Upper lobe of left lung (tissue), 6 donors: ENCODE measurements around the gene PIGO. TPM values are rescaled to one million over a fixed set of nuclear protein-coding genes. Genes with fewer than 3 reads are reported as not detected.

Experiments used
- ATAC-seq, 2 donors: fragments of 200-7000 bp; cut with Tn5 transposase; one replicate each; pipeline ENCODE4 v1.9.1; 2022; ENCODE audit warnings: mild to moderate bottlenecking in 2 of 2, moderate library complexity in 2 of 2; ENCODE audit not compliant: low FRiP score in 2 of 2
- DNase-seq, 2 donors: peaks; one replicate each; pipeline ENCODE4 v3.0.0-alpha.2; 2019 to 2020
- H3K27ac ChIP-seq, 4 donors: fragments of 200-600 bp; sonication (generic); one replicate each; pipeline ENCODE4 v1.5.1; 2016 to 2019
- H3K27me3 ChIP-seq, 4 donors: fragments of 200-600 bp; sonication (generic); one replicate each; pipeline ENCODE4 v1.5.1; 2017 to 2019
- H3K36me3 ChIP-seq, 4 donors: fragments of 200-600 bp; sonication (generic); one replicate each; pipeline ENCODE4 v1.5.1; 2016 to 2019
- H3K4me1 ChIP-seq, 4 donors: fragments of 200-600 bp; sonication (generic); one replicate each; pipeline ENCODE4 v1.5.1; 2018 to 2019
- H3K4me3 ChIP-seq, 4 donors: fragments of 200-600 bp; sonication (generic); one replicate each; pipeline ENCODE4 v1.5.1; 2017 to 2019; ENCODE audit warnings: mild to moderate bottlenecking in 2 of 4, moderate library complexity in 1 of 4
- H3K9me3 ChIP-seq, 4 donors: fragments of 200-600 bp; sonication (generic); one replicate each; pipeline ENCODE4 v1.5.1; 2018 to 2019
- CTCF ChIP-seq, 6 experiments: fragments of 450-650 bp in 4 of 6; fragments of 200-600 bp in 2 of 6; sonication (generic) in 2 of 6; IDR thresholded peaks; one replicate each; pipeline ENCODE4 v1.5.1; 2016 to 2019; ENCODE audit warnings: antibody characterized with exemption in 6 of 6
- EP300 ChIP-seq, 4 donors: sonication (generic); formaldehyde crosslinking; IDR thresholded peaks; one replicate each; pipeline ENCODE4 v1.5.1; 2017; ENCODE audit warnings: antibody characterized with exemption in 4 of 4, control low read depth in 2 of 4
- POLR2A ChIP-seq, 4 donors: fragments of 450-650 bp; IDR thresholded peaks; one replicate each; pipeline ENCODE4 v1.5.1; 2016 to 2017; ENCODE audit warnings: antibody characterized with exemption in 4 of 4, mild to moderate bottlenecking in 2 of 4
- POLR2AphosphoS5 ChIP-seq, 2 donors: sonication (generic); formaldehyde crosslinking; IDR thresholded peaks; one replicate each; pipeline ENCODE4 v1.5.1; 2017; ENCODE audit warnings: antibody characterized with exemption in 2 of 2
- WGBS, 2 donors: methylation state at CpG; one replicate each; pipeline ENCODE4 v1.1.5; 2017 to 2018; 5-methylcytosine and 5-hydroxymethylcytosine counted together
- total RNA-seq, 6 donors: library from RNA; depleted of rRNA in 4 of 6; stranded (reverse); fragments of >200 nt in 4 of 6; gene quantifications; one replicate each; pipeline versions ENCODE4 v1.1.0 to v1.2.1, GENCODE V29; 2016 to 2021
- donor health status: DM: no; HTN: no; CAD: no; lungs with moderate emphysema.
- donor health status: DM: no; HTN: yes; CAD: no; lungs with severe emphysema.

Gene PIGO
- total RNA-seq, 6 donors from 2014 or later, result 11.5 to 29.0 (median 19.1) TPM

- H3K4me1 ChIP-seq, result peaks cover 8 to 10% (median 9%) of the 10 kb centered on the region in 4 donors
- peaks cover 12 to 70% (median 50%) of the 10 kb centered on the region in 4 donors for H3K36me3 ChIP-seq
- ATAC-seq (no peak), DNase-seq (peak in 1 of 2 donors; percentile 52)
- H3K27ac ChIP-seq, result no peak overlapping the region
- no peak overlapping the region for H3K4me3 ChIP-seq
- 80 to 96% methylated on average over 1 to 17 of the region's 17 CpGs for WGBS, 2 donors
- no peak for TF ChIP-seq POLR2AphosphoS5 (IDR thresholded peaks at IDR 0.05)
- no peak for TF ChIP-seq EP300 (IDR thresholded peaks at IDR 0.05)
- no peak for TF ChIP-seq POLR2A (IDR thresholded peaks at IDR 0.05)
- TF ChIP-seq CTCF (IDR thresholded peaks at IDR 0.05), result no peak
- H3K27me3 ChIP-seq, result no peaks in the 10 kb centered on the region
- no peaks in the 10 kb centered on the region for H3K9me3 ChIP-seq
Observed at GRCh38 chr9:35091536-35091935, 4.9 kb downstream of the PIGO start.

- Histone ChIP-seq H3K4me1 (no peaks in the 10 kb centered on the region), H3K27me3 (no peaks in the 10 kb centered on the region), H3K9me3 (no peaks in the 10 kb centered on the region), H3K27ac (no peak overlapping the region), H3K36me3 (peaks cover 12 to 74% (median 50%) of the 10 kb centered on the region in 4 donors), H3K4me3 (no peak overlapping the region)
- DNase-seq, result no peak
- ATAC-seq, result no peak
- no peak for TF ChIP-seq POLR2AphosphoS5 (IDR thresholded peaks at IDR 0.05)
- TF ChIP-seq CTCF (IDR thresholded peaks at IDR 0.05), result no peak
- TF ChIP-seq EP300 (IDR thresholded peaks at IDR 0.05), result no peak
- TF ChIP-seq POLR2A (IDR thresholded peaks at IDR 0.05), result no peak
- WGBS, 2 donors, result 78 to 95% methylated on average over 2 of the region's 2 CpGs
Observed at GRCh38 chr9:35089434-35089833, 7.0 kb downstream of the PIGO start.

DNA sequence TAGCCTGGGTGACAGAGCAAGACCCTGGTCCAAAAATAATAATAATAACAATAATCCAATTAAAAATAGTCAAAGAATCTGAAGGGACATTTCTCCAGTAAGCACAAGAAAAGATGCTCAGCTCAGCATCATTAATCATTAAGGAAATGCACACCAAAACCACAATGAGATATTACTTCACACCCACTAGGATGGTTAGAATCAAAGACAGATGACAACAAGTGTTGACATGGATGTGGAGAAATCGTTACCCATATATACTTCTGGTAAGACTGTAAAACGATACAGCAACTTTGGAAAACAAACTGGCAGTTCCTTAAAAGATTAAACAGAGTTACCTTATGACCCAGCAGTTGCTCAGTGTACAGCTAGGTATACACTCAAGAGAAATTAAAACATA is 11.3 kb downstream of the PIGO start:
- no peak for TF ChIP-seq POLR2AphosphoS5 (IDR thresholded peaks at IDR 0.05)
- no peak for TF ChIP-seq POLR2A (IDR thresholded peaks at IDR 0.05)
- TF ChIP-seq EP300 (IDR thresholded peaks at IDR 0.05), result no peak
- TF ChIP-seq CTCF (IDR thresholded peaks at IDR 0.05), result no peak

GRCh38 chr9:35079426-35080341 is 16.7 kb downstream of the PIGO start, which contains the start of gene FANCG:
TSS of gene FANCG (minus strand) at chr9:35079942. CDS start at chr9:35079524, 418 bp downstream.
- 0% methylated on average over 18 to 47 of the region's 67 CpGs for WGBS, 2 donors
- Histone ChIP-seq H3K27me3 (no peaks in the 10 kb centered on the region), H3K4me3 (peak within 1 kb of the TSS; percentile 54 to 84 (median 78)), H3K4me1 (peaks cover 8 to 21% (median 12%) of the 10 kb centered on the region in 4 donors), H3K9me3 (no peaks in the 10 kb centered on the region), H3K36me3 (peaks cover 0 to 6% (median 2%) of the 10 kb centered on the region in 4 donors), H3K27ac (peak within 1 kb of the TSS; percentile 27 to 85 (median 68))
- ATAC-seq (peak; percentile 97 to 99), DNase-seq (peak; percentile 94 to 95)
- TF ChIP-seq POLR2A (IDR thresholded peaks at IDR 0.05), result peak in 1 of 4 donors; percentile 61
- TF ChIP-seq EP300 (IDR thresholded peaks at IDR 0.05), result no peak
- TF ChIP-seq POLR2AphosphoS5 (IDR thresholded peaks at IDR 0.05), result peak; percentile 66 to 74
- peak in 2 of 6 experiments; percentile 7 to 9 for TF ChIP-seq CTCF (IDR thresholded peaks at IDR 0.05)

More for the DNA sequence above, 11.3 kb downstream of the PIGO start:
- Histone ChIP-seq H3K27me3 (no peaks in the 10 kb centered on the region), H3K4me1 (peaks cover 0 to 6% (median 4%) of the 10 kb centered on the region in 4 donors), H3K36me3 (peaks cover 6 to 38% (median 25%) of the 10 kb centered on the region in 4 donors), H3K27ac (no peak overlapping the region), H3K4me3 (no peak overlapping the region), H3K9me3 (no peaks in the 10 kb centered on the region)
- no peak for DNase-seq
- no peak for ATAC-seq
- WGBS, 2 donors, result 71 to 81% methylated on average over 2 of the region's 2 CpGs
